CD4-positive, alpha-beta T cell treated with Interleukin-6 at 100 ng/mL for 8 hours (primary cell): ENCODE measurements around the gene ARRDC1.
"Not testable (repeated sequence)": the region's sequence is repeated elsewhere in the genome, so short reads cannot be mapped to it uniquely, and the experiment has no call there.

Source experiments
- DNase-seq: peaks from one replicate; pipeline ENCODE4 v3.0.0-alpha.2; 2020; ENCODE audit warnings: mixed read lengths, low spot score

ARRDC1 gene

GRCh38 chr9:137586854-137587253 lies 18.6 kb upstream of the ARRDC1 start:
- no peak for DNase-seq

- DNase-seq: no peak
Measured at GRCh38 chr9:137588311-137588710, 17.2 kb upstream of the ARRDC1 start.

- DNase-seq: no peak
Measured at GRCh38 chr9:137588891-137589290, 16.6 kb upstream of the ARRDC1 start.

- no peak for DNase-seq
Measured at GRCh38 chr9:137589441-137590122, 15.9 kb upstream of the ARRDC1 start.

GRCh38 chr9:137590123-137590468 lies 15.4 kb upstream of the ARRDC1 start:
- DNase-seq: no peak

GRCh38 chr9:137590469-137591383 lies 14.8 kb upstream of the ARRDC1 start, which contains the start of gene ZMYND19:
ZMYND19 (minus strand) TSS chr9:137590512; CDS start chr9:137590263, 249 bp downstream.
- DNase-seq: peak; percentile 90

- no peak for DNase-seq
Measured at GRCh38 chr9:137592767-137593166, 12.7 kb upstream of the ARRDC1 start.

GRCh38 chr9:137593176-137593575 lies 12.3 kb upstream of the ARRDC1 start:
- DNase-seq: no peak

GRCh38 chr9:137596577-137596976 lies 8.9 kb upstream of the ARRDC1 start:
- not testable (repeated sequence) for DNase-seq

GRCh38 chr9:137598943-137599342 lies 6.5 kb upstream of the ARRDC1 start:
- no peak for DNase-seq

- no peak for DNase-seq
Measured at GRCh38 chr9:137602661-137603060, 2.8 kb upstream of the ARRDC1 start.

- no peak for DNase-seq
Measured at GRCh38 chr9:137603879-137604278, 1.6 kb upstream of the ARRDC1 start.

GRCh38 chr9:137604345-137605086 lies 970 bp upstream of the ARRDC1 start:
- DNase-seq: no peak

- DNase-seq: no peak
Measured at GRCh38 chr9:137606005-137606621, 627 bp downstream of the ARRDC1 start.

- no peak for DNase-seq
Measured at GRCh38 chr9:137606734-137607138, 1.2 kb downstream of the ARRDC1 start.

GRCh38 chr9:137607141-137607857 lies 1.8 kb downstream of the ARRDC1 start:
- DNase-seq: no peak

GRCh38 chr9:137610944-137611343 lies 5.5 kb downstream of the ARRDC1 start:
- no peak for DNase-seq

GRCh38 chr9:137611623-137612609 lies 6.4 kb downstream of the ARRDC1 start:
- DNase-seq: peak; percentile 29

GRCh38 chr9:137612741-137613142 lies 7.3 kb downstream of the ARRDC1 start:
- DNase-seq: no peak

GRCh38 chr9:137613259-137613658 lies 7.8 kb downstream of the ARRDC1 start:
- DNase-seq: no peak
